OCI-LY7 (cell line): Measurements from ENCODE around the gene PATE3.

Experiments
- CTCF ChIP-seq: fragments of 200-600 bp; sonication (generic); conservative IDR thresholded peaks from 2 replicates; pipeline ENCODE4 v1.5.1; 2014; ENCODE audit warnings: mild to moderate bottlenecking, antibody characterized with exemption, low read length, moderate library complexity, mixed read lengths
- EZH2phosphoT487 ChIP-seq: fragments of 200-600 bp; sonication (generic); IDR thresholded peaks from 2 replicates; pipeline ENCODE4 v1.6.1; 2018; ENCODE audit warnings: low read depth, borderline replicate concordance, mild to moderate bottlenecking, mixed run types, antibody characterized with exemption, low read length, moderate library complexity, mixed read lengths

- no peak for TF ChIP-seq CTCF
- no peak for TF ChIP-seq EZH2phosphoT487
Observed at GRCh38 chr11:125777309-125777708, 10.6 kb upstream of the PATE3 start.
